Measurements from ENCODE around the gene PLCH1.
A peak's percentile ranks its signal among the peaks of the same experiment; 100 is the strongest.

The PLCH1 gene

DNA sequence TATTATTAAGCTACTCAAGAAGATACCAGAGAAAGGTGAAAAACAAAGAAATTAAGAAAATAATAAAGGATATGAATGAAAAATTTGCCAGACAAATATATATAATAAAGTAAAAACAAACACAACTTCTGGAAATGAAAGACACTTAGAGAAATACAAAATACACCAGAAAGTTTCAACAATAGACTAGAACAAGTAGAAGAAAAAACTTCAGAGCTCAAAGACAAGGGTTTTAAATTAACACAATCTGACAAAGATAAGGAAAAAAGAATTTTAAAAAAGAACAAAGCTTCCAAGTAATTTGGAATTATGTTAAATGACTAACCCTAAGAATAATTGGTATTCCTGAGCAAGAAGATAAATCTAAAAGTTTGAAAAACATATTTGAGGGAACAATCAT is 135.3 kb downstream of the PLCH1 start:
- Histone ChIP-seq H3K14ac (ENCODE audit: low read length in 2 of 2) (no peak overlapping the region), H3K4me3 (ENCODE audit: insufficient read depth in 1 of 2, low read depth in 1 of 2, low read length in 2 of 2) (no peak overlapping the region), H3K79me1 (replicated peaks; ENCODE audit: low read length, poor library complexity, severe bottlenecking) (no peaks in the 10 kb centered on the region), H4K8ac (ENCODE audit: low read length) (no peak overlapping the region), H3K18ac (ENCODE audit: low read depth in 1 of 2, low read length in 2 of 2) (no peak overlapping the region), H3K36me3 (ENCODE audit: control insufficient read depth in 1 of 2, insufficient read depth in 2 of 2, low read depth in 1 of 2, low read length in 2 of 2) (no peaks in the 10 kb centered on the region), H2AFZ (ENCODE audit: low read depth, low read length) (no peak overlapping the region), H2BK5ac (ENCODE audit: low read depth, low read length, poor library complexity, severe bottlenecking) (no peak overlapping the region), H3K27ac (ENCODE audit: low read length, poor library complexity, severe bottlenecking) (no peak overlapping the region), H3K4me1 (ENCODE audit: control insufficient read depth, insufficient read depth, low read depth, low read length) (no peaks in the 10 kb centered on the region), H3K23ac (ENCODE audit: low read length in 2 of 2) (no peak overlapping the region), H3K27me3 (ENCODE audit: control insufficient read depth in 1 of 2, insufficient read depth in 1 of 2, low read length in 2 of 2) (no peaks in the 10 kb centered on the region), H2BK12ac (ENCODE audit: low read length in 2 of 2) (no peak overlapping the region), H4K91ac (ENCODE audit: low read length) (no peak overlapping the region), H3K9ac (ENCODE audit: low read length) (no peak overlapping the region), H3K4ac (ENCODE audit: low read depth in 1 of 2, low read length in 2 of 2) (no peak overlapping the region), H2AK5ac (ENCODE audit: low read length, severe bottlenecking) (no peak overlapping the region), H3K9me3 (ENCODE audit: control insufficient read depth, low read length) (peaks cover 7% of the 10 kb centered on the region), H2BK120ac (ENCODE audit: low read depth, low read length) (no peak overlapping the region), H2BK15ac (ENCODE audit: low read depth, poor library complexity, severe bottlenecking) (no peak overlapping the region), H3K4me2 (ENCODE audit: low read length, poor library complexity, severe bottlenecking) (no peak overlapping the region)
- no peak for DNase-seq

DNA sequence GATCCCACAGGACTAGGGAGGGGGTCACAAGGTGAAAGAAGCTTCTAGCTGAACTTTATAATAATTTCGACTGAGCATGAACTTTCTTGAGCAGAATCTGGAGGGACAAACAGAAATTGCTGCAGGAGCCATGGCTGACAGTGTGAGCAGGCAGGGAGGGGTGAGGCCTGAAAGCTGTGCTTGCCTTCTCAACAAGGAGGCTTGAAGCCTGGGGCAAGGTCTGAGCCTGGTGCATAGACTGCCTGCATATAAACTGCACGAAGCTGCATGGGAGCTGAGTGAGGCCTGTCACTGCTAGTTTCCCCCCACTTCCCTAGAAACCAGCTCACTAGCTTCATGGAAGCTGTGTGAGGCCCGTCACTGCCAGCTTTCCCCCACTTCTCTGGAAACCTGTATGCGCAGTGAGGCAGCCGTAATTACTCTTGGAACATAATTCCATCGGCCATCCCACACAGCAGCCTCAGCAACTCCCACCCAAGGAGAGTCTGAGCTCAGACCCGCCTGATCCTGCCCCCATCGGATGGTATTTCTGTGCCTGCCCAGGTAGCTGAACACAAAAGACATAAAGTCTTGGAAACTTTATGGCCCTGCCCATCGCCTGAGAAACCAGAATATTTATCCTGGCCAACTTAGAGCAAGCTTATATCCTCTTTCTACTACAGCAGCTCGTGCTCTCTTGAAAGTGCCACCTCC is 136.5 kb downstream of the PLCH1 start:
- Histone ChIP-seq H3K4ac (ENCODE audit: low read depth in 1 of 2, low read length in 2 of 2) (no peak overlapping the region), H3K9me3 (ENCODE audit: control insufficient read depth, low read length) (peaks cover 7% of the 10 kb centered on the region), H3K9ac (ENCODE audit: low read length) (no peak overlapping the region), H3K27ac (ENCODE audit: low read length, poor library complexity, severe bottlenecking) (no peak overlapping the region), H3K18ac (ENCODE audit: low read depth in 1 of 2, low read length in 2 of 2) (no peak overlapping the region), H3K4me2 (ENCODE audit: low read length, poor library complexity, severe bottlenecking) (no peak overlapping the region), H3K4me1 (ENCODE audit: control insufficient read depth, insufficient read depth, low read depth, low read length) (no peaks in the 10 kb centered on the region), H4K8ac (ENCODE audit: low read length) (no peak overlapping the region), H2BK120ac (ENCODE audit: low read depth, low read length) (no peak overlapping the region), H2AK5ac (ENCODE audit: low read length, severe bottlenecking) (no peak overlapping the region), H2BK5ac (ENCODE audit: low read depth, low read length, poor library complexity, severe bottlenecking) (no peak overlapping the region), H2AFZ (ENCODE audit: low read depth, low read length) (no peak overlapping the region), H2BK12ac (ENCODE audit: low read length in 2 of 2) (no peak overlapping the region), H4K91ac (ENCODE audit: low read length) (no peak overlapping the region), H3K23ac (ENCODE audit: low read length in 2 of 2) (no peak overlapping the region), H3K79me1 (replicated peaks; ENCODE audit: low read length, poor library complexity, severe bottlenecking) (no peaks in the 10 kb centered on the region), H3K27me3 (ENCODE audit: control insufficient read depth in 1 of 2, insufficient read depth in 1 of 2, low read length in 2 of 2) (no peaks in the 10 kb centered on the region), H3K4me3 (ENCODE audit: insufficient read depth in 1 of 2, low read depth in 1 of 2, low read length in 2 of 2) (no peak overlapping the region), H2BK15ac (ENCODE audit: low read depth, poor library complexity, severe bottlenecking) (no peak overlapping the region), H3K14ac (ENCODE audit: low read length in 2 of 2) (no peak overlapping the region), H3K36me3 (ENCODE audit: control insufficient read depth in 1 of 2, insufficient read depth in 2 of 2, low read depth in 1 of 2, low read length in 2 of 2) (no peaks in the 10 kb centered on the region)
- no peak for DNase-seq
- WGBS, result 86% methylated on average over 10 of the region's 10 CpGs

DNA sequence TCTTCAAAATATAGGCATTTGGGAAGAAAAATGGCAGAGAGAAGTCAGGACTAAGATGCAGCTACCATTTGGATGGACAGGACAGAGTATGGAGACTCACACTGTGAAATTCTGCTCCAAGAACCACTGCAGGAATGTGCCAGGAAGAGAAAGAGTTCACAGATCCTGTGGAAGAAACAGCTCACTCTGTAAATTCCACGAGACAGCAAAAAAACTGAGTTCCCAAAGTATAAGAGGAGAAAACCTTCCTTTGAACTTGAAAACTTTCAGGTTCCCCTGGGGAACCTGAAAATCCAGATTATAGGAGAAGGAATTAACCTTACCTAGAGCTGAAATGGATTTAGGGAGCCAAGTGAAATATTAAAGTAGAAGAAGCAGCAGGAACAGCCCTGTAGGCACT is 137.1 kb downstream of the PLCH1 start:
- Histone ChIP-seq H3K4me1 (ENCODE audit: control insufficient read depth, insufficient read depth, low read depth, low read length) (no peaks in the 10 kb centered on the region), H3K4me3 (ENCODE audit: insufficient read depth in 1 of 2, low read depth in 1 of 2, low read length in 2 of 2) (no peak overlapping the region), H3K23ac (ENCODE audit: low read length in 2 of 2) (no peak overlapping the region), H3K27me3 (ENCODE audit: control insufficient read depth in 1 of 2, insufficient read depth in 1 of 2, low read length in 2 of 2) (no peaks in the 10 kb centered on the region), H3K9me3 (ENCODE audit: control insufficient read depth, low read length) (peaks cover 7% of the 10 kb centered on the region), H3K14ac (ENCODE audit: low read length in 2 of 2) (no peak overlapping the region), H3K4ac (ENCODE audit: low read depth in 1 of 2, low read length in 2 of 2) (no peak overlapping the region), H2BK12ac (ENCODE audit: low read length in 2 of 2) (no peak overlapping the region), H4K8ac (ENCODE audit: low read length) (no peak overlapping the region), H3K36me3 (ENCODE audit: control insufficient read depth in 1 of 2, insufficient read depth in 2 of 2, low read depth in 1 of 2, low read length in 2 of 2) (no peaks in the 10 kb centered on the region), H3K27ac (ENCODE audit: low read length, poor library complexity, severe bottlenecking) (no peak overlapping the region), H3K9ac (ENCODE audit: low read length) (no peak overlapping the region), H3K18ac (ENCODE audit: low read depth in 1 of 2, low read length in 2 of 2) (no peak overlapping the region), H2AK5ac (ENCODE audit: low read length, severe bottlenecking) (no peak overlapping the region), H2BK15ac (ENCODE audit: low read depth, poor library complexity, severe bottlenecking) (no peak overlapping the region), H3K79me1 (replicated peaks; ENCODE audit: low read length, poor library complexity, severe bottlenecking) (no peaks in the 10 kb centered on the region), H2BK120ac (ENCODE audit: low read depth, low read length) (no peak overlapping the region), H2BK5ac (ENCODE audit: low read depth, low read length, poor library complexity, severe bottlenecking) (no peak overlapping the region), H3K4me2 (ENCODE audit: low read length, poor library complexity, severe bottlenecking) (no peak overlapping the region), H2AFZ (ENCODE audit: low read depth, low read length) (no peak overlapping the region), H4K91ac (ENCODE audit: low read length) (no peak overlapping the region)
- WGBS, result 50% methylated on average over 1 of the region's 1 CpG
- no peak for DNase-seq

DNA sequence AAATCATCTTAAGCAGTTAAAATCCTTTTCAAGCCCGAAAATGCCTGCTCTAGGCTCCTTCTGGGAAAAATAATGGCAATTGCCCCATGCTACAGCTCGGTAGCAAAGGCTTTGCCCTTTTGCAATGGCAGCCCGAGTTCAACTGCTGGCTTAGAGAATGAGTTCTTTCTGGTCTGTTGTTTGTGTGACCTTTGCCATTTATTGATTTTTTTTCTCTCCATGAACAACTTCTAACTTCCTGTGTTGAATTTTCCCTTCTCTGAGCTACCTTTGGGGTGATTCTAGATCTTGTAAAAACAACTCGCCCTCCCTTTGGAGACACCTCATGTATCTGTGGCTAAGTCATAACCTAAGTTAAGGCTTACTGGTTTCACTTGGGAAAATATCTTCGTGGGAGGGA is 139.3 kb downstream of the PLCH1 start:
- Histone ChIP-seq H3K4ac (ENCODE audit: low read depth in 1 of 2, low read length in 2 of 2) (no peak overlapping the region), H3K79me1 (replicated peaks; ENCODE audit: low read length, poor library complexity, severe bottlenecking) (no peaks in the 10 kb centered on the region), H3K4me3 (ENCODE audit: insufficient read depth in 1 of 2, low read depth in 1 of 2, low read length in 2 of 2) (no peak overlapping the region), H3K4me2 (ENCODE audit: low read length, poor library complexity, severe bottlenecking) (no peak overlapping the region), H2AFZ (ENCODE audit: low read depth, low read length) (no peak overlapping the region), H3K14ac (ENCODE audit: low read length in 2 of 2) (no peak overlapping the region), H2BK120ac (ENCODE audit: low read depth, low read length) (no peak overlapping the region), H3K27ac (ENCODE audit: low read length, poor library complexity, severe bottlenecking) (peak overlapping the region; percentile 47), H2AK5ac (ENCODE audit: low read length, severe bottlenecking) (no peak overlapping the region), H2BK12ac (ENCODE audit: low read length in 2 of 2) (no peak overlapping the region), H3K9me3 (ENCODE audit: control insufficient read depth, low read length) (peaks cover 7% of the 10 kb centered on the region), H3K27me3 (ENCODE audit: control insufficient read depth in 1 of 2, insufficient read depth in 1 of 2, low read length in 2 of 2) (no peaks in the 10 kb centered on the region), H4K8ac (ENCODE audit: low read length) (no peak overlapping the region), H3K36me3 (ENCODE audit: control insufficient read depth in 1 of 2, insufficient read depth in 2 of 2, low read depth in 1 of 2, low read length in 2 of 2) (no peaks in the 10 kb centered on the region), H3K4me1 (ENCODE audit: control insufficient read depth, insufficient read depth, low read depth, low read length) (no peaks in the 10 kb centered on the region), H3K18ac (ENCODE audit: low read depth in 1 of 2, low read length in 2 of 2) (no peak overlapping the region), H3K23ac (ENCODE audit: low read length in 2 of 2) (no peak overlapping the region), H3K9ac (ENCODE audit: low read length) (no peak overlapping the region), H2BK5ac (ENCODE audit: low read depth, low read length, poor library complexity, severe bottlenecking) (no peak overlapping the region), H4K91ac (ENCODE audit: low read length) (no peak overlapping the region), H2BK15ac (ENCODE audit: low read depth, poor library complexity, severe bottlenecking) (no peak overlapping the region)
- WGBS, result 44% methylated on average over 3 of the region's 5 CpGs
- DNase-seq, result no peak
